GM19467 (cell line): Measurements from ENCODE around the gene SLC30A9.

Experiments used
- ATAC-seq: cut with Tn5 transposase; IDR thresholded peaks from one replicate; pipeline ENCODE4 v1.9.1; 2021; ENCODE audit warnings: mild to moderate bottlenecking, moderate library complexity; ENCODE audit not compliant: unreplicated experiment

Gene SLC30A9

DNA sequence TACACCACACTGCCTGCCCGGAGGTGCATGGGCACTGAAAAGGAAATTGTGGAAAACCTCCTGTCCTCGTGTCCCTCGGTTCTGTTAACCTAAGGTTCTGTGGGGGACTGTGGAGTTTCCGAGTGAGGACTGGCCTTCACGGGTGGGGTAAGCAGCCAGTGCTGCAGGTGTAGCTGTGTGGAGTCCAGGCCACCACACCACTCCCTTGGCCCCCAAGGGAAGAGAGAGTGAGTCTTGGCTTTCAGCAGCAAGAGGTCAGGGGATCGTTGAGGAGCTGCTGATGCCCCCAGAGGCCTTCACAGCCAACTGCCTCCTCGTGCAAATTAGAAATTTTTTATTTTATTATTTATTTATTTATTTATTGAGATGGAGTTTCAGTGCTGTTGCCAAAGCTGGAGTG lies 141.8 kb downstream of the SLC30A9 start:
- ATAC-seq, result no peak

DNA sequence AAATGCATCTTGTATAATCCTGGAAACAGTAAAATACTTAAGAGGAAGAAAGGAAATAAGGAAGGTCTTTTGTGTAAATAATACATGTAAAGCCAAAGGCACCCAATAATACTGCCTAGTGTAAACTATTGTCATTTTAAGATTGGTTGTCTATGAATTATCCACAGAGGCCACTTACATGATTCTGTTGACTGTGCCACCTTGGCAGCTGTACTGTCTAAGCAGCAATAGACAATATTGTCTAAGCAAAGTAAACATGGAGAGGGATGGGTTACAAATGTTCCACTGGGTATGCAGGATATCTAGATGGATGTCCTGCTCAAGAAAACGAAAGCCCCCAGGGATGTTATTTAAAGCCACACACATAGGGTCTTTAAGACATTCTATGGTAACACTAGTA lies 142.7 kb downstream of the SLC30A9 start:
- no peak for ATAC-seq

DNA sequence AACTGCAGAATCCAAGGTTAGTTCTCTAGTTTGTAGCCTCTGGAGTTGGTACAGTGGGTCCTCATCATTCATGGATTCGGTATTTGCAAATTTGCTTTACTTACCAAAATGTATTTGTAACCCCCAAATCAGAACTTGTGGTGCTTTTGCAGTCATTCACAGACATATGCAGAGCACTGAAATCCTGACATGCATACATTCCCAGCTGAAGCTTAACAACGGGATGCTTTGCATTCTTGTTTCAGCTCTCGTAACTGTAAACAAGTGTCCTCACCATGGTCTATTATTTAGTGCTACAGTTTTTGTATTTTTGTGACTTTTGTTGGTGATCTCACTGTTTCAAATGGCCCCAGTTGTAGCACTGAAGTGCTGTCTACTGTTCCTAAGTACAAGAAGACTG lies 146.0 kb downstream of the SLC30A9 start:
- ATAC-seq, result no peak
